Activated T-helper 1 cell treated with Interleukin-2 at 50 U/mL for 16 hours (primary cell): ENCODE measurements around the gene GPR89A.
"Not testable (repeated sequence)": the region's sequence is repeated elsewhere in the genome, so short reads cannot be mapped to it uniquely, and the experiment has no call there.

Source experiments
- DNase-seq: peaks from one replicate; pipeline ENCODE4 v3.0.0-alpha.2; 2020; ENCODE audit warnings: low read depth

Gene GPR89A

GRCh38 chr1:145717833-145718232 is 110.0 kb downstream of the GPR89A start:
- no peak for DNase-seq

DNA sequence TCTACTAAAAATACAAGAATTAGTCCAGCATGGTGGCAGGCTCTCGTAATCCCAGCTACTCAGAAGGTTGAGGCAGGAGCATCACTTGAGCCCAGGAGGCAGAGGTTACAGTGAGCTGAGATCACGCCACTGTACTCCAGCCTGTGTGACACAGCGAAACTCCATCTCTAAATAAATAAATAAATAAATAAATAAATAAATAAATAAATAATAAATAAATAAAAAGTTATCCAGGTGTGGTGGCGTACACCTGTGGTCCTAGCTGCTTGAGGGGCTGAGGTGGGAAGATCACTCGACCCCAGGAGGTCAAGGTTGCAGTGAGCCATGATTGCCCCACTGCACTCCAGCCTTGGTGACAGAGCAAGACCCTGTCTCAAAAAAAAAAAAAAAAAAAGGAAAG is 110.7 kb downstream of the GPR89A start:
- DNase-seq = not testable (repeated sequence)

DNA sequence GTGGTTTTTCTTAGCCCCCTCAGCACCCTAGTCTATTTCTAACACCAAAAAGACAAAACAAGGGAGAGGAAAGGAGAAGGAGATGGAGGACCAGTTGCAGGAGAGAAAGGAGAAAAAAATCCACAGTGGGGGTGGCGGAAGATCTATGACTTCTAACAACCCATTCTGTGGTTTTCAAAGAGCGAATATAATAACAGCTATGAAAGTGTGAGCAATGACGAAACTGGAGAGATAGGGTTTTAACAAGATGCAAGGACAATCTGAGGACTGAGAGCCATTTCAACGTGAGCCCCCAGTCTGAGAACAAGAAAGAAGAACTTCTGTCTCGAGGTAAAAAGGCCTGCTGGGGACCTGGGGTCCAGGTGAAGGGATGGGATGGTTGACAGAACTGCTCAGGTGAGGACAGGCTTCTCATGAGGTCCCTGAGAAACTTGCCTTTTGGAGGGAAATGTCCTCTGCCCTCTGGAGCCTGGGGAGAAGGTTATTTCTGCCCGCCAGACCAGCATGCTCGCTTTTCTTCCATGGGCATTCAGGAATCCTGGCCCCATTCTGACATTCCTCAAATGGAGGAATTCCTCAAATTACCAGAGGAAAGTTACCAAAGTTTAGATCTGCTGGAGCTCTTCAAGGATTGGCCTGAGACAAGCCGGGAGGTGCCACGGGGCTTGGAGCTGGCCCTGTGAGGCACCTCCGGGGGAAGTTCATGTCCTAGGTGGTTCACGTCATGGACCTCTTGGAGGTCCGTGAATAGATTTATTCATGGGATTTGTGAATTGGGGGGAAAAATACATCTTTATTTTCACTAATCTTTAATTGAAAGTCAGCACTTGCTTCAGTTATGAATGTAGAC is 111.7 kb downstream of the GPR89A start, which contains the start of gene CD160:
TSS of gene CD160 (plus strand) at position 270 of the 850 bp plus-strand sequence. CDS start 8,829 bp downstream, outside the sequence.
- no peak for DNase-seq
